Naive thymus-derived CD8-positive, alpha-beta T cell (primary cell): ENCODE results near the gene MYPN. TPM values are rescaled to one million over a fixed set of nuclear protein-coding genes. Genes with fewer than 3 reads are reported as not detected.

Experiments
- ATAC-seq, 2 donors: fragments of 150-1000 bp; cut with Tn5 transposase in 1 of 2; sonication (Bioruptor Pico), chemical (Tn5 transposase) in 1 of 2; 1 replicate in 1 of 2; 2 replicates in 1 of 2; pipeline ENCODE4 v1.10.0; 2021; ENCODE audit warnings: mild to moderate bottlenecking in 2 of 2, moderate library complexity in 2 of 2
- POLR2A ChIA-PET: fragments of 350-600 bp; sonication (Branson Sonifier 250); formaldehyde crosslinking; loops from one replicate; lab custom pipeline; 2021; ENCODE audit warnings: antibody characterized with exemption; lab: Charles Lee
- DNase-seq, 10 donors: peaks; one replicate each; pipeline versions ENCODE4 v3.0.0 to v3.0.0-alpha.2; 2020 to 2022
- H3K27ac Mint-ChIP-seq, 10 donors: one replicate each; pipeline ENCODE4 v1.8.0; 2020 to 2022; ENCODE audit warnings: mild to moderate bottlenecking in 10 of 10, mixed read lengths in 10 of 10, moderate library complexity in 4 of 10, inconsistent platforms in 1 of 10
- H3K27me3 Mint-ChIP-seq, 5 donors: one replicate each; pipeline ENCODE4 v1.8.0; 2021 to 2022; ENCODE audit warnings: mixed read lengths in 5 of 5
- H3K36me3 Mint-ChIP-seq, 3 donors: one replicate each; pipeline ENCODE4 v1.8.0; 2020 to 2022; ENCODE audit warnings: mixed read lengths in 3 of 3, mild to moderate bottlenecking in 2 of 3, inconsistent platforms in 1 of 3
- H3K4me1 Mint-ChIP-seq, 4 donors: one replicate each; pipeline ENCODE4 v1.8.0; 2021 to 2022; ENCODE audit warnings: mixed read lengths in 4 of 4
- H3K4me3 Mint-ChIP-seq, 10 donors: one replicate each; pipeline ENCODE4 v1.8.0; 2020 to 2022; ENCODE audit warnings: mild to moderate bottlenecking in 10 of 10, mixed read lengths in 10 of 10, moderate library complexity in 6 of 10, inconsistent platforms in 1 of 10
- H3K9me3 Mint-ChIP-seq, 9 donors: one replicate each; pipeline ENCODE4 v1.8.0; 2020 to 2022; ENCODE audit warnings: mixed read lengths in 9 of 9, mild to moderate bottlenecking in 3 of 9, inconsistent platforms in 1 of 9, moderate library complexity in 1 of 9
- polyA plus RNA-seq, 3 donors: library from polyadenylated mRNA; unstranded; fragments of 300-500 nt; fragmentation: Illumina TruSeq; gene quantifications; one replicate each; pipeline ENCODE4 v1.2.3, GENCODE V29; 2021
- total RNA-seq, 8 experiments: library from RNA in 2 of 8; stranded (reverse) in 2 of 8; gene quantifications; one replicate each; pipeline ENCODE4 v1.2.3 and lab custom pipeline; 2021 to 2026

MYPN gene
- total and polyA plus RNA-seq, 5 experiments from 2014 or later: not detected

DNA sequence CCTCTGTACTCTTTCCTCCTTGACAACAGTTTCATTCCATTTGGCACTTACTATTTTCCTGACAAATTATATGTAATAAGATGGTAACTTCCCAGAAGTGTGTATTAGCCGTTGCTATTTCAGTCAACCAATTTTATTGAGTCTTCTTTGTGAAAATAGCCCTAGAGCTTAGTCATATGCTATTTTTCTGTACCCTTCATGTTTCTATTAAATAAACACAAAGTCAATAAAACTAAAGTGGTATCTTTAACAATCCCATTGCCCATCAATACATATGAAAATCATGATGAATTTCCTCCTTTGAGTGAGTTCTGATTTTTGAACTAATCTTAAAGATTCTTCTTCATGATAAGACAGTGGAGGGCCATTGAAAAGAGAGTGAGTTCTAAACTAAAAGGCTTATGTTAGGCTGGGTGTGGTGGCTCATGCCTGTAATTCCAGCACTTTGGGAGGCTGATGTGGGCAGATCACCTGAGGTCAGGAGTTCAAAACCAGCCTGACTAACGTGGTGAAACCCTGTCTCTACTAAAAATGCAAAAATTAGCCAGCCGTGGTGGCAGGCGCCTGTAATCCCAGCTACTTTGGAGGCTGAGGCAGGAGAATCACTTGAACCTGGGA, 5.9 kb upstream of the MYPN start:
- DNase-seq (no peak), ATAC-seq (no peak)
- peaks cover 0 to 6% (median 3%) of the 10 kb centered on the region in 5 donors for H3K27me3 Mint-ChIP-seq
- no peaks in the 10 kb centered on the region for H3K36me3 Mint-ChIP-seq
- no peaks in the 10 kb centered on the region for H3K9me3 Mint-ChIP-seq
- POLR2A ChIA-PET: no interaction called here
- H3K4me3 Mint-ChIP-seq: no peak overlapping the region
- no peak overlapping the region for H3K27ac Mint-ChIP-seq
- H3K4me1 Mint-ChIP-seq: no peaks in the 10 kb centered on the region

DNA sequence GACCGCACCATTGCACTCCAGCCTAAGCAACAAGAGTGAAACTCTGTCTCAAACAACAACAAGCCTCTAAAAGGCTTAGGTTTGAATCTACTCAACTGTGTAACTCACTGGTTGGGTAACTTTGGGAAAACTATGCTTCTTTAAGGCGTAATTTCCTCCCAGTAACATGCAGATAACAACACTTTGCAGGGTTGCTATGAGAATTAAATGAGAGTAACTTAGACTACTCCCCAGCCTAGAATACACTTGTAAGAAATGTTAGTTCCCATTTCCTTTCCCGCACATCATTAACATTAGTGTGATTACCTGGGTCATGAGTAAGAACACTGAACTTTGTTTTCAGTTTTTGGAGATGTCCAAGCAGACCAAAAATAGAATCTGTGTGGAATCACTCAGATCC, 5.4 kb upstream of the MYPN start:
- no peaks in the 10 kb centered on the region for H3K36me3 Mint-ChIP-seq
- peaks cover 0 to 6% (median 3%) of the 10 kb centered on the region in 5 donors for H3K27me3 Mint-ChIP-seq
- POLR2A ChIA-PET: no interaction called here
- ATAC-seq (no peak), DNase-seq (no peak)
- H3K9me3 Mint-ChIP-seq: no peaks in the 10 kb centered on the region
- H3K4me3 Mint-ChIP-seq: no peak overlapping the region
- H3K27ac Mint-ChIP-seq: no peak overlapping the region
- no peaks in the 10 kb centered on the region for H3K4me1 Mint-ChIP-seq

DNA sequence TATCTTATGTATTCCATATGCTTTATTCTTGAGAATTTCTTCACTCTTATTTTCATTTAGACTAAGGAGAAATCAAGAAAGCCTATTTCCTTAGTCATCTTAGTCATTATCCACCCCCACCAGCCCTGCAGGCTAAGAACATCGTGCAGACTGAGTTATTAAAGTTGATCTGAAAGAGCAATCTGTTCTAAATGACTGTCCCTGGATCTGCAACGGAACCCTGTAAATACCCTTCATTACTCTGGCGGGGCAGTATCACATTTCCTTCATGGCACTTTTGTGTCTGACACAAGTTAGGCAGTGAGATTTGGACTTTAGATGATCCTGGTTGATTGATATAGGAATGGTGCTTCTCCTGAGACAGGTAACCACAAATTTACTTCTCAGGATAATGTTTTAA, 3.5 kb upstream of the MYPN start:
- Mint-ChIP-seq H3K4me1 (peaks cover 0 to 1% (median 0%) of the 10 kb centered on the region in 4 donors), H3K27me3 (peaks cover 0 to 10% (median 7%) of the 10 kb centered on the region in 5 donors), H3K9me3 (no peaks in the 10 kb centered on the region), H3K27ac (no peak overlapping the region), H3K36me3 (no peaks in the 10 kb centered on the region), H3K4me3 (no peak overlapping the region)
- no peak for ATAC-seq
- no peak for DNase-seq
- POLR2A ChIA-PET: no interaction called here

DNA sequence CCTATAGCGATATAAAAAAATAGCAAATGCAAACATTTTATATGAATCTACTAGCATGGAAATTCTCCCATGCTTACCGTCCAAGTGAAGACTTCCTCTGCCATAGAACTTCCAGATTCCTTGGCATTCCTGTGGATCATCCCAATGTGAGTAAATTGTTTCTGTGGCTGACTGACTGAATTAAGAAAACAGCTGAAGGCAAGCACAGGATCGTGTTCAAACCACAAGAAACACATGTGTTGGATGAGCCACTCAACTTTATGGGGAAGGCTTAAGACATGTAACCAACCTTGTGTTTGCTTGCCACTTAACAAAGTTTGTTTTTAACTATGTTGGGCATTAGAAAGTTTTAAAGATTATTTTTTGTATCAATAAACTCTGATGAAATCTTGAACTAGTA, 2.6 kb upstream of the MYPN start:
- ATAC-seq (no peak), DNase-seq (no peak)
- peaks cover 0 to 1% (median 0%) of the 10 kb centered on the region in 4 donors for H3K4me1 Mint-ChIP-seq
- H3K4me3 Mint-ChIP-seq: no peak overlapping the region
- H3K36me3 Mint-ChIP-seq: no peaks in the 10 kb centered on the region
- POLR2A ChIA-PET: interaction anchor here (0.7 kb wide), 1 partner anchor 12 kb away, joined by 4 read pairs; no protein-coding TSS in a partner anchor
- no peaks in the 10 kb centered on the region for H3K9me3 Mint-ChIP-seq
- H3K27me3 Mint-ChIP-seq: peaks cover 0 to 10% (median 7%) of the 10 kb centered on the region in 5 donors
- no peak overlapping the region for H3K27ac Mint-ChIP-seq

- POLR2A ChIA-PET: no interaction called here
- no peak for ATAC-seq
- Mint-ChIP-seq H3K4me3 (no peak overlapping the region), H3K27ac (no peak overlapping the region), H3K27me3 (peaks cover 0 to 10% (median 7%) of the 10 kb centered on the region in 5 donors), H3K36me3 (no peaks in the 10 kb centered on the region), H3K4me1 (peaks cover 0 to 1% (median 0%) of the 10 kb centered on the region in 4 donors), H3K9me3 (no peaks in the 10 kb centered on the region)
- no peak for DNase-seq
Measured at GRCh38 chr10:68107651-68108050, 1.6 kb upstream of the MYPN start.

GRCh38 chr10:68108051-68108450, 1.2 kb upstream of the MYPN start:
- peaks cover 0 to 1% (median 0%) of the 10 kb centered on the region in 4 donors for H3K4me1 Mint-ChIP-seq
- H3K36me3 Mint-ChIP-seq: no peaks in the 10 kb centered on the region
- H3K9me3 Mint-ChIP-seq: no peaks in the 10 kb centered on the region
- H3K27ac Mint-ChIP-seq: no peak overlapping the region
- POLR2A ChIA-PET: no interaction called here
- DNase-seq (no peak), ATAC-seq (no peak)
- no peak overlapping the region for H3K4me3 Mint-ChIP-seq
- H3K27me3 Mint-ChIP-seq: peaks cover 0 to 10% (median 7%) of the 10 kb centered on the region in 5 donors

DNA sequence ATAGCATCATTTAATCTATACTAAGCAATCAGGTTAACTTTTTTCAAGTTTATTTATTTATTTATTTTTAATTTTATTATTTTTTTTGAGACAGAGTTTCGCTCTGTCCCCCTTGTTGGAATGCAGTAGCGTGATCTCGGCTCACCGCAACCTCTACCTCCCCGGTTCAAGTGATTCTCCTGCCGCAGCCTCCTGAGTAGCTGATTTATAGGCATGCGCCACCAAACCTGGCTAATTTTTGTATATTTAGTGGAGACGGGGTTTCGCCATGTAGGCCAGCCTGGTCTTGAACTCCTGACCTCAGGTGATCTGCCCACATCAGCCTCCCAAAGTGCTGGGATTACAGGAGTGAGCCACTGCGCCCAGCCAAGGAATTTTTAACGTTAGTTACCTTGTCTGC, 635 bp upstream of the MYPN start:
- H3K27me3 Mint-ChIP-seq: peaks cover 0 to 10% (median 7%) of the 10 kb centered on the region in 5 donors
- POLR2A ChIA-PET: no interaction called here
- no peak for DNase-seq
- no peaks in the 10 kb centered on the region for H3K36me3 Mint-ChIP-seq
- no peak overlapping the region for H3K27ac Mint-ChIP-seq
- H3K9me3 Mint-ChIP-seq: no peaks in the 10 kb centered on the region
- H3K4me3 Mint-ChIP-seq: no peak overlapping the region
- no peak for ATAC-seq
- H3K4me1 Mint-ChIP-seq: peaks cover 0 to 1% (median 0%) of the 10 kb centered on the region in 4 donors

- H3K27ac Mint-ChIP-seq: no peak overlapping the region
- POLR2A ChIA-PET: no interaction called here
- H3K27me3 Mint-ChIP-seq: peaks cover 0 to 10% (median 5%) of the 10 kb centered on the region in 5 donors
- H3K36me3 Mint-ChIP-seq: no peaks in the 10 kb centered on the region
- peaks cover 0 to 1% (median 0%) of the 10 kb centered on the region in 4 donors for H3K4me1 Mint-ChIP-seq
- DNase-seq: no peak
- H3K9me3 Mint-ChIP-seq: no peaks in the 10 kb centered on the region
- no peak overlapping the region for H3K4me3 Mint-ChIP-seq
- no peak for ATAC-seq
Measured at GRCh38 chr10:68110027-68110426, 739 bp downstream of the MYPN start.

DNA sequence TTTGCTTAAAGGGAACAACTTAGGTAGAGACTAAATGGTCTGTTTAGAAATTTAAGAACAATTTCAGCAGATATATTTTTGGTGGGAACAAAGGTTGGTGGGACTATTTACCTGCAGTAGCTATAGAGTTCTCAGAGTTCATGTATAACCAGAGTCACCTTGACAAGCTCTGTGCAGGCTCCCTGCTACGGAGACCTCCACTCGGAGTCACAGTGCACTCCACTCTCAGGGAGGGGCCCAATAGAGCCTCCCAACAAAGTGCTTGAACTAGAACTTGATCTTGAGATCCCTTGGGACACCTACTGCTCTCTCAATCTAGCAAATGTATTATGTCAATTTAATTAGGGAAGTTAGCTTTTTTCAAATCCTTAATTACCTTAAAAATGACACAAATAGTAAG, 2.3 kb downstream of the MYPN start:
- DNase-seq: no peak
- Mint-ChIP-seq H3K4me1 (peaks cover 0 to 1% (median 0%) of the 10 kb centered on the region in 4 donors), H3K9me3 (no peaks in the 10 kb centered on the region), H3K27me3 (peaks cover 0 to 12% (median 7%) of the 10 kb centered on the region in 5 donors), H3K27ac (no peak overlapping the region), H3K4me3 (no peak overlapping the region), H3K36me3 (peaks cover 0 to 7% (median 0%) of the 10 kb centered on the region in 3 donors)
- ATAC-seq: no peak
- POLR2A ChIA-PET: no interaction called here

DNA sequence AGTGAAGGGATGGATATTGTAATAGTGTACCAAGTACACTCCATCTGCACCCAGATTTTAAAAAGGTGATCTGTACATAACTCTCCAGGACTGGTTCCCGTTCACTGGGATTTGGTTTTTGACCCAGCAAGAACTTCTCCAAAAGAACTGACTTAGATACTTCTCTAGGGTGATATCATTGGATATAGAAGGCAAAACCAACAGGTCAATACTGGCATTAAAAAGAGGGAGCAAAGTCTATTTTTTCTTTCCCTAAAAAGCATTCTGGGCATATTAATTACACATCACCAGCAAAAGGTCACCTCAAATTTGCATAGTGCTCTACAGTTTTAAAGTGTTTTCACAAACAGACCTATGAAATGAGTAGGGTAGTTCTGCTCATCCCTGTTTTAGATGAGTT, 3.5 kb downstream of the MYPN start:
- Mint-ChIP-seq H3K9me3 (no peaks in the 10 kb centered on the region), H3K4me3 (no peak overlapping the region), H3K36me3 (peaks cover 0 to 7% (median 0%) of the 10 kb centered on the region in 3 donors), H3K4me1 (peaks cover 0 to 1% (median 0%) of the 10 kb centered on the region in 4 donors), H3K27me3 (peaks cover 0 to 12% (median 7%) of the 10 kb centered on the region in 5 donors), H3K27ac (no peak overlapping the region)
- DNase-seq (no peak), ATAC-seq (no peak)
- POLR2A ChIA-PET: no interaction called here

- no peaks in the 10 kb centered on the region for H3K9me3 Mint-ChIP-seq
- no peak overlapping the region for H3K4me3 Mint-ChIP-seq
- H3K36me3 Mint-ChIP-seq: peaks cover 0 to 7% (median 0%) of the 10 kb centered on the region in 3 donors
- peaks cover 3 to 16% (median 6%) of the 10 kb centered on the region in 5 donors for H3K27me3 Mint-ChIP-seq
- DNase-seq (no peak), ATAC-seq (no peak)
- no peak overlapping the region for H3K27ac Mint-ChIP-seq
- POLR2A ChIA-PET: interaction anchor here (0.5 kb wide), 1 partner anchor 12 kb away, joined by 4 read pairs; no protein-coding TSS in a partner anchor
- H3K4me1 Mint-ChIP-seq: peaks cover 0 to 6% (median under 1%) of the 10 kb centered on the region in 4 donors
Measured at GRCh38 chr10:68118657-68119056, 9.4 kb downstream of the MYPN start.

DNA sequence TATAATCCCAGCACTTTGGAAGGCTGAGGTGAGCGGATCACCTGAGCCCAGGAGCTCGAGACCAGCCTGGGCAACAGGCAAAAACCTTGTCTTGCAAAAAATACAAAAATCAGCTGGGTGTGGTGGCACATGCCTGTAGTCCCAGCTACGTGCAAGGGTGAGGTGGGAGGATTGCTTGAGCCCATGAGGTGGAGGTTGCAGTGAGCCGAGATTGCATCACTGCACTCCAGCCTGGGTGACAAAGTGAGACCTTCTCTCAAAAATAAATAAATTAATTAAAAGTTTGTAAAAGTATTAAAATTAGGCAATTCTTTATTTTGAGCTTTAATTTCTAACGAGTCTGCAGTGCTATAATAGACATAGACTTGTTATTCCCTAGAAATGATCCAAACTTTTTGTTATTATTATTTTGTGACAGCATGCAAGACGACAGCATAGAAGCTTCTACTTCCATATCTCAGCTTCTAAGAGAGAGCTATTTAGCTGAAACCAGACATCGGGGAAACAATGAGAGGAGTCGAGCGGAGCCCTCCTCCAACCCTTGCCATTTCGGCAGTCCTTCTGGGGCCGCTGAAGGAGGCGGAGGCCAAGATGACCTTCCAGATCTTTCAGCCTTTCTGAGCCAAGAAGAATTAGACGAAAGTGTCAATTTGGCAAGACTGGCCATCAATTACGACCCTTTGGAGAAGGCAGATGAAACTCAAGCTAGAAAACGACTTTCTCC, 11.9 kb downstream of the MYPN start:
- Mint-ChIP-seq H3K27ac (no peak overlapping the region), H3K4me1 (peaks cover 0 to 6% (median under 1%) of the 10 kb centered on the region in 4 donors), H3K36me3 (no peaks in the 10 kb centered on the region), H3K9me3 (no peaks in the 10 kb centered on the region), H3K27me3 (peaks cover 0 to 9% (median 8%) of the 10 kb centered on the region in 5 donors), H3K4me3 (no peak overlapping the region)
- ATAC-seq: no peak
- no peak for DNase-seq
- POLR2A ChIA-PET: no interaction called here

GRCh38 chr10:68121852-68122251, 12.6 kb downstream of the MYPN start:
- POLR2A ChIA-PET: no interaction called here
- no peak for DNase-seq
- H3K36me3 Mint-ChIP-seq: no peaks in the 10 kb centered on the region

More at GRCh38 chr10:68121852-68122251, 12.6 kb downstream of the MYPN start:
- Mint-ChIP-seq H3K27me3 (peaks cover 4 to 11% (median 8%) of the 10 kb centered on the region in 5 donors), H3K27ac (no peak overlapping the region), H3K4me3 (no peak overlapping the region), H3K9me3 (no peaks in the 10 kb centered on the region), H3K4me1 (peaks cover 0 to 6% (median under 1%) of the 10 kb centered on the region in 4 donors)
- ATAC-seq: no peak
